ENCODE results near the gene ADAMTS3. TPM values are rescaled to one million over a fixed set of nuclear protein-coding genes. Genes with fewer than 3 reads are reported as not detected.

Gene ADAMTS3
- total RNA-seq: 2.3 TPM

DNA sequence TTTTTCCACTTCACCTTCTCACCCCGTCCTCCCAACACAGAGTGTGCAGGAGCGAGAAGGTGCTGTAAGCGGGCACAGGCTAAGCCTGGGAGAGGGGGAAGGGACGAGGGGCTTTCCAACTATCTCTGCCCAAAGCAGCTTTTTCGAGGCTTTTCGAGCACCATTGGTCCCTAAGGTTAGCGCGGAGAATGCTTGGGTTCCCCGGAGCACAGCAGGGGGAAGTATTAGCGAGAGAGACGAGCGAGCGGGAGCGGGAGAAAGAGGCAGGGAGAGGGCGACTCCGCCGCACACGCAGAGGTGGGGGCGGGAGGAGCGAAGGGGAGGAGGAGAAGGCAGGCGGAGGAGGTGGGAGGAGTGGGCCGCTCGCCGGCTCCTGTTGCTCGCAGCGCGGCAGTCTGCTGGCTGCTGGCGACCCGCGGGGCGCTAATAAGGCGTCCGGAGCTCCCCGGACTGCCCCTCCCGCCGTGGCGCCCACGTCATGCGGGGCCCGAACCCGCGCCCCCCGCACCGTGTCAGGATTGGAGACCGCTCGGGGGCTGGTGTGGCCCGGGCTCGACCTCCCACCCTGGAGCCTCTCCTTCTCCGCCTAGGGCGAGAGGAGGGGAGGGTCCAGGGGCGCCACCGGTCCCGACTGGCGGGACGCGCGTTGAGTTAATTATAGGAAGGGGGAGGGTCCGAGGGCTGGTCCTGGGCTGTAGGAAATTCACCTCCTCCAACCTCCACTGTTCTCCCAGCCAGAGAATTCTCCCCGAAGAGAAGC is at the start of gene ADAMTS3:
Gene ADAMTS3, minus strand, starts transcription at position 263 of the 760 bp plus-strand sequence. CDS start 459 bp downstream, outside the sequence.
- intact Hi-C loops (cut with DNase I): no loop called here
- peak; percentile 73 for DNase-seq (ENCODE audit: low spot score)

GRCh38 chr4:72613959-72614358 is 44.9 kb upstream of the ADAMTS3 start:
- intact Hi-C loops (cut with DNase I): no loop called here
- ATAC-seq (no peak), DNase-seq (ENCODE audit: low spot score) (no peak)

More for the DNA sequence above, at the start of gene ADAMTS3:
- ATAC-seq: peak; percentile 89

DNA sequence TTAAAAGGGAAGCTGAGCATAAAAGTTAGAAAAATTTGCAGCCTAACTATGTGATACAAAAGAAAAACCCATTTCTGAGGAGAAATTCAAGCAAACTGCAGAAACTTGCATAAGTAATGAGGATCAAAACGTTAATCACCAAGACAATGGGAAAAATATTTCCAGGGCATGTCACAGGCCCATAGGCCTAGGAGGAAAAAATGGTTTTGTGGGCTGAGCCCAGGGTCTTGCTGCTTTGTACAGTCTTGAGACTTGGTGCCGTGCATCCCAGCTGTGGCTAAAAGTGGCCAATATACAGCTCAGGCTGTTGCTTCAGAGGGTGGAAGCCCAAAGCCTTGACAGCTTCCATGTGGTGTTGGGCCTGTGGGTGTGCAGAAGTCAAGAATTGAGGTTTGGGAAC is 37.7 kb upstream of the ADAMTS3 start:
- intact Hi-C loops (cut with DNase I): no loop called here
- DNase-seq (ENCODE audit: low spot score) (no peak), ATAC-seq (no peak)

DNA sequence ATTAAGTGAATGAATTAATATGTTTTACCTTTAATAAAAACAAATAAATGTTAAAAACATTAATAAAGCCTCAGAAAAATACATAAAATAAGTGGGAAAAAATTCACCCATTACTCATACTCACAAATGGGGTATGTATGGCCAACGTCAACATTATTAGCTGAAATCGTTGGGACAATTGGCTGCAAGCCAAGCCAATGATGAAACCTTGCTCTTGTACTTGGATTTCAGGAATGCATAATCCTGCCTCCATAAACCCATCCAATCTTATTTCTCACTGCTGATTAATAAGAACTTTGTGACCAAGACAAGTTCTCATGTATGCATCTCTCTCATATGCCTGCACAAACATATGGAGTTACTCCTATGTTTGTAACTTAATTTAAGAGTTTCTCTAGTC is 35.3 kb upstream of the ADAMTS3 start:
- ATAC-seq: no peak

DNA sequence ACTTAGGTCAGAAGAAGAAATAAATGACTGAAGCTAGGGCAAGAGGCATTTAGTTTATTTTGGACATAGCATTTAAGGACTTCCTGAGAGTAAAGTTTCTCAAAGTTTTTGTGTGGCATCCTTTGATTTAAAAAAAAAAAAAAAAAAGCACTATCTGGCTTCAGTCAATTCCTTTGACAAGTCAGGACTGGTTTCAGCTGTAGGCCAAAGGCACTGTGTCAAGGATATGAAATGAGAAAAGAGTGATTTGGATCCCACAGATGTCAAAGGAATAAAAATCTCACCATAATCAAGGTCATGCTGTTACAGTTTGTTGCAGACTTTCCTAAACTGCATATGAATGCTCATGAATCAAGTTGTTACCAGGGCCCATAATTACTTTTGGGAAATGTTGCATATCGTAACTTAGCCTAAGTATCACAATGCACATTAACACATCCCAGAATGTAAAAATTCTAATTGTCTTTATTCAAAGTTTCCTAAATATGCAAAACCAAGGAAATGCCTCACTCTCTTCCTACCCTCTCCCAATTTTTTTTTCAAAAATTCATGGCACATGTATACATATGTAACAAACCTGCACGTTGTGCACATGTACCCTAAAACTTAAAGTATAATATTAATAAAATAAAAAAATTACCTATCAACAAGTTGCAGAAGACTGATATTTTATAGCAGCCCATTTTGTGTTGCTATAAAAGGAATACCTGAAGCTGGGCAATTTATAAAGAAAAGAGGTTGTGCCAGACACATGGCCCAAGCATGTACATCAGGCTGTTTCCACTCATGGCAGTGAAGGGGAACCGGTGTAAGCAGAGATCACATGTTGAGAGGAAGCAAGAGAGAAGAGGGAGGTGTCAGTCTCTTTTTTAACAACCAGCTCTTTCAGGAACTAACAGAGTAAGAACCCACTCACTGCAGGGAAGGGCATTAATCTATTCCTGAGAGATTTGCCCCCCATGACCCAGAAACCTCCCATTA is 33.7 kb upstream of the ADAMTS3 start:
- ATAC-seq (no peak), DNase-seq (ENCODE audit: low spot score) (no peak)
- intact Hi-C loops (cut with DNase I): no loop called here

More for the DNA sequence above, 35.3 kb upstream of the ADAMTS3 start:
- no peak for DNase-seq (ENCODE audit: low spot score)
- intact Hi-C loops (cut with DNase I): no loop called here

DNA sequence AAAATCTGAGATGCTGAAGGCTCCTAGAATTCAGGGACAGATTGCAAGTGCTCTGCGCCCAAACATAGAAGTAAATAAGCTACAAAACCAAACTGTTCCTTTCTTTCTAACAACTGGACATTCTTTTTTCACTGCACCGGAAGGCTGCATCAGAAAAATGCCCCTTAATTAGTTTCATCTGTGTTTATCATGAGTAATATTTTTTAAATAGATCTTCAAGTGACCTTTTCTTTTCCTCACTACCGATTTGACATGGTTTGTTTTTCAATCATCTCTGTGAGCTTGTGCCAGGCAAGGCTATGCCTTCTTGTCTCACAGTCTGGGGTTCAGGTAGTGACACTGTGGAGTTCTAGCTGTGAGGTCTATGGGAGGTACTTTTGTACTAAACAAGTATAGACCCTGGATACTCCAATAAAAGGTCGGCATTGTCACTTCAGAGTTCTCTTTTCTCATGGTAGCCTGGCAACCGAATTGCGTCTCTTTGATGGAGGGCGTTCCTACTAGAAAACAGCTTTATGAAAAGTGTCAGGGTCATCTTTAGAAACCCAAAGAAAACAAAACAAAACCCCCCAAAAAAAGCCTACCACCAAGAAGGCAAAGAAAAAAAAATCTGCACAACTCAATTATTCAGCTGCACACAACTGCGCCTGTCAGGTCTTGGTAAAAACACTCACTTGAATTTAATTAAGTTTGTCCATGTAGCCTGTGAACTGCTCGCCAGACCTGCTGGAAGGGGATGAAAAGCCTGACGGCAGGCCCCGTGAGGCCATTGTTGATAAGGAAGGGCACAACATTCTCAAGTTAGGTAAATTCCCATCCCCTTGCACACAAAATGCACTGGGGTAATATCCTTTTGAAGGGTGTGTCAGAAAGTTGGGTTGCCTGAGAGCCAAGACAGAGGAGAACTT is 22.8 kb upstream of the ADAMTS3 start:
- DNase-seq (ENCODE audit: low spot score) (no peak), ATAC-seq (no peak)
- intact Hi-C loops (cut with DNase I): no loop called here

GRCh38 chr4:72587334-72587733 is 18.3 kb upstream of the ADAMTS3 start:
- DNase-seq (ENCODE audit: low spot score): no peak
- ATAC-seq: no peak
- intact Hi-C loops (cut with DNase I): no loop called here

GRCh38 chr4:72582853-72583252 is 13.8 kb upstream of the ADAMTS3 start:
- ATAC-seq (no peak), DNase-seq (ENCODE audit: low spot score) (no peak)
- intact Hi-C loops (cut with DNase I): no loop called here

- intact Hi-C loops (cut with DNase I): no loop called here
- DNase-seq (ENCODE audit: low spot score): no peak
- no peak for ATAC-seq
Observed at GRCh38 chr4:72577211-72577610, 8.2 kb upstream of the ADAMTS3 start.

GRCh38 chr4:72571337-72571736 is 2.3 kb upstream of the ADAMTS3 start:
- DNase-seq (ENCODE audit: low spot score) (no peak), ATAC-seq (no peak)
- intact Hi-C loops (cut with DNase I): no loop called here

DNA sequence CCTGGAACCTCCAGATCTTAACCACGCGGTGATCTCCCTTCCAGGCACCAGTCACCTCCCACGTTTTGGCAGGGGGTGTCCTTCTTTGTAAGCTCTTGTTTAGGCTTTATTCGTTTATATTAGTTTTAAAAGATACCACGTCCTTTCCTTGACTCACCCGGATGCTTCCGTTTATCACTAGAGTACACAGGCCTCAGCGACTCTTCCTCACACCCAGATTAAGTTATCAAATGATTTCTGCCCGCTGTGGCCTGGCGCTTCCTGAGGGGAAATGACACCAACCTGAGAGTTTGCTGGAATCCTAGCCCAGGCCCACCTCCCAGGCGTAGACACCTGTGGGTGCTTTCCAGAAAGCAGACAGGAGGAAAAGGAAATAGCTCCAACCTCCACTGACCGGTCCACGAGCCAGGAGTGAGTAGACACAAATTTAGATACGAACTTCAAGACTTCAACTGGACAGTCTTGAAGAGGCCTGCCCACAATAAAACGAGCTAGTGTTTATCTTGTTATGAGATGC is 756 bp upstream of the ADAMTS3 start:
- no peak for DNase-seq (ENCODE audit: low spot score)
- intact Hi-C loops (cut with DNase I): no loop called here
- peak; percentile 7 for ATAC-seq

GRCh38 chr4:72567821-72568675 is 973 bp downstream of the ADAMTS3 start:
- DNase-seq (ENCODE audit: low spot score) (peak; percentile 73), ATAC-seq (peak; percentile 78)
- intact Hi-C loops (cut with DNase I): no loop called here

GRCh38 chr4:72567036-72567435 is 2.0 kb downstream of the ADAMTS3 start:
- ATAC-seq: no peak
- intact Hi-C loops (cut with DNase I): no loop called here
- no peak for DNase-seq (ENCODE audit: low spot score)

- intact Hi-C loops (cut with DNase I): no loop called here
- no peak for ATAC-seq
- no peak for DNase-seq (ENCODE audit: low spot score)
Observed at GRCh38 chr4:72566464-72566972, 2.5 kb downstream of the ADAMTS3 start.

DNA sequence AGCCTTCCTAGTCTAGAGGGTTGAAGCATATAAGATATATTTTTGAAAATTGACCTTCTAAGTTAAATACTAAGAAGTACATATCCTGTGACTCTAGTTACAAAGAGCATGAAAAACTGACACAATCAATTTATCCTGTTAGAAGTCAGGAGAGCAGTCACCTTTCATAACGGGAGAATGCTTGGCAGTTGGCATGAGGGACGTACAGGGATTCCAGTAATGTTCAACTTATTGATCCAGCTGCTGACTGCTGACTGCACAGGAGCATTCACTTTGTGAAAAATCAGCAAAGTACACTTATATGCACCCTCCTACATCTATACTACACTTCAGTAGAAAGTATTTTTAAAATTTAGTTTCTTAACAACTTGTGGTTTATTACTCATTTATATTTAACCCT is 4.2 kb downstream of the ADAMTS3 start:
- intact Hi-C loops (cut with DNase I): no loop called here
- DNase-seq (ENCODE audit: low spot score): no peak

GRCh38 chr4:72564184-72564583 is 4.8 kb downstream of the ADAMTS3 start:
- intact Hi-C loops (cut with DNase I): no loop called here
- ATAC-seq: no peak
- DNase-seq (ENCODE audit: low spot score): no peak

More for the DNA sequence above, 4.2 kb downstream of the ADAMTS3 start:
- ATAC-seq: no peak

GRCh38 chr4:72558655-72559054 is 10.4 kb downstream of the ADAMTS3 start:
- intact Hi-C loops (cut with DNase I): no loop called here
- no peak for ATAC-seq
- no peak for DNase-seq (ENCODE audit: low spot score)

DNA sequence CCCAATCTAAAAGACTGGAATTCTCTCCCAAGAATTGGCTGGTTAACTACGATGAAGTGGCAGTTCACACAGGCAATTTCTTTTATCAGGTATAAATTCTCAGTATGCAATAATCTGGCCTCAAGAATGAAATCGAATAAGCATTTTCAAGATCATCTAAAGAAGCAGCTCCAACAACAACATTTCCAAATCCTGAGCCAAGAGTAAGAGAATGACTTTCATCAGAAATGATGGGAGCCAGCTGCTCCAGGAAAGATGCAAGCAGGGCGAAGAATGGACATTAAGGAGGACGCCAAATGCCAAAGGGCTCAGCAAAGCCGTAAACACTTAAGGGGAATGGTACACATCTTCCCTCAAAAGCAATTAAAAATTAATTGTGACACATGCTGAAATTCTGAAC is 12.0 kb downstream of the ADAMTS3 start:
- intact Hi-C loops (cut with DNase I): no loop called here
- no peak for DNase-seq (ENCODE audit: low spot score)
- ATAC-seq: peak; percentile 36
